Measurements from ENCODE around the gene CYP2A13. TPM values are rescaled to one million over a fixed set of nuclear protein-coding genes. Genes with fewer than 3 reads are reported as not detected.

Gene CYP2A13
- total RNA-seq, 6 experiments from 2014 or later = not detected

- TF ChIP-seq CTCF (IDR thresholded peaks at IDR 0.05) = no peak
Measured at GRCh38 chr19:41076286-41076685, 12.0 kb upstream of the CYP2A13 start.

DNA sequence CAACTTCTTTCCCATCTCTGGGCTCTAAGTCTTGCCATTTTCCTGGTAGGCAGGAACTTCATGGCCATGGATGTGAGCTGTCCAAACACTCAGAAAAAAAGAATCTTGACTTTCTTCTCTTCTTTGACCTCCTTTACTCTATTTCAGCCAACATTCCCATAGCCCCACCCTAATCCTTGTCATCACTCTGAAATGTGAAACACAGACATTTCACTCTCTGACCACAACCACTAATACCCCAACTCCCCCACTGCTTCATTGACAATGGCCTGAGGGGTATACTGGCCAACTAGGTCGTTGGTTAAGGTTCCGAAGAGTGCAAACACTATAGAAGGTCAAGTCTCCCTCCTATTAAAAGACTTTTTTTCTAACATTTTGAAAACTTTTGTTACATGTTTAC lies 4.7 kb upstream of the CYP2A13 start:
- Mint-ChIP-seq H3K27ac (no peak overlapping the region), H3K9me3 (peaks cover 4% of the 10 kb centered on the region; the same call in 1 of the 2 replicates), H3K4me3 (no peak overlapping the region), H3K36me3 (ENCODE audit: low read depth) (no peaks in the 10 kb centered on the region), H3K27me3 (ENCODE audit: insufficient read depth) (peaks cover 12% of the 10 kb centered on the region), H3K4me1 (ENCODE audit: low read depth) (no peaks in the 10 kb centered on the region)
- TF ChIP-seq CTCF (IDR thresholded peaks at IDR 0.05) = no peak
- DNase-seq = no peak

More at GRCh38 chr19:41076286-41076685, 12.0 kb upstream of the CYP2A13 start:
- no peak for DNase-seq
- no peak overlapping the region for H3K27ac Mint-ChIP-seq
- H3K4me1 Mint-ChIP-seq (ENCODE audit: low read depth) = no peaks in the 10 kb centered on the region
- H3K36me3 Mint-ChIP-seq (ENCODE audit: low read depth) = no peaks in the 10 kb centered on the region
- peaks cover 4% of the 10 kb centered on the region; the same call in 1 of the 2 replicates for H3K9me3 Mint-ChIP-seq
- peaks cover 13% of the 10 kb centered on the region for H3K27me3 Mint-ChIP-seq (ENCODE audit: insufficient read depth)
- no peak overlapping the region for H3K4me3 Mint-ChIP-seq

DNA sequence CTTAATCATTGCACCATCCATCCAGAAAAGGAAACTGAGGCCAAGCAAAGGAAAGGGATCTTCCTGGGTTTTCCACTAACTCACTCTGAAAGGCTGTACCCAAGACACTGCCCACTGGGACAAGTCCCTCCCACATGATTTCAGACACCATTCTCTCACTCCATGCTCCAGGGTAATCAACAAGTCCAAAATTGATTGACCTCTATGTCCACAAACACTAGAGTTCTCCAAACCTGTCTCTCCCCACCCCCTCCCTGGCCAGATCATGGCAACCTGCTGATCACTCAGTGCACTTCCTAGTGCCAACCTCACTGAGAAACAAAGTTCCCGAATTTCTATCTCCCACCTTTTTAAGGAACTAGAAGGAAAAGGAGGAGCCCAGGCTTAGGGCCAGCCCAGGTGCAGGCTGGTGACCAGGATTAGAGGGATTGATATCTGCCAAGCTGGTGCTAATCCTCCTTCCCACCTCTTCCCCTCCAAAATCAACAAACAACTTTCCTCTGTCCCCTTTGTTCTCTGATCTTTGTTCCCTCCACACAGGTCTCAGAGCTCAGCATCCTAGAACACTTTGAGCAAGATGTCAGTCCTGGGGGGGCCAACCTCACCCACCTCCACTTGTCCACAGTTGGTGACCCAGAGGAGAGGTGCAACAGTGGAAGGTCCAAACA lies 2.4 kb upstream of the CYP2A13 start:
- H3K4me3 Mint-ChIP-seq = no peak overlapping the region
- no peaks in the 10 kb centered on the region for H3K4me1 Mint-ChIP-seq (ENCODE audit: low read depth)
- no peak overlapping the region for H3K27ac Mint-ChIP-seq
- H3K9me3 Mint-ChIP-seq = peaks cover 2% of the 10 kb centered on the region; the same call in 1 of the 2 replicates
- H3K36me3 Mint-ChIP-seq (ENCODE audit: low read depth) = no peaks in the 10 kb centered on the region
- no peak for DNase-seq
- peaks cover 18% of the 10 kb centered on the region for H3K27me3 Mint-ChIP-seq (ENCODE audit: insufficient read depth)
- no peak for TF ChIP-seq CTCF (IDR thresholded peaks at IDR 0.05)

- Mint-ChIP-seq H3K9me3 (no peaks in the 10 kb centered on the region), H3K27ac (no peak overlapping the region), H3K4me1 (ENCODE audit: low read depth) (no peaks in the 10 kb centered on the region), H3K4me3 (no peak overlapping the region), H3K36me3 (ENCODE audit: low read depth) (no peaks in the 10 kb centered on the region), H3K27me3 (ENCODE audit: insufficient read depth) (peaks cover 30% of the 10 kb centered on the region)
- TF ChIP-seq CTCF (IDR thresholded peaks at IDR 0.05) = no peak
- DNase-seq = no peak
Measured at GRCh38 chr19:41089959-41090358, 1.7 kb downstream of the CYP2A13 start.

DNA sequence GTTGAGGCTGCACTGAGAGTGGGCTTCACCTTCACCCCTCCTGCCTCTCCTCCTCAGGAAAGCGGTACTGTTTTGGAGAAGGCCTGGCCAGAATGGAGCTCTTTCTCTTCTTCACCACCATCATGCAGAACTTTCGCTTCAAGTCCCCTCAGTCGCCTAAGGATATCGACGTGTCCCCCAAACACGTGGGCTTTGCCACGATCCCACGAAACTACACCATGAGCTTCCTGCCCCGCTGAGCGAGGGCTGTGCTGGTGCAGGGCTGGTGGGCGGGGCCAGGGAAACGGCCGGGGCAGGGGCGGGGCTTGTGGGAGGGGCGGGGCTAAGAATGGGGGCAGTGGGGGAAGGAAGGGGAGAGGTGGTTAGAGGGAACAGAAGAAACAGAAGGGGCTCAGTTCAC lies 7.5 kb downstream of the CYP2A13 start:
- H3K27ac Mint-ChIP-seq = no peak overlapping the region
- DNase-seq = no peak
- no peak for TF ChIP-seq CTCF (IDR thresholded peaks at IDR 0.05)
- no peak overlapping the region for H3K4me3 Mint-ChIP-seq
- no peaks in the 10 kb centered on the region for H3K36me3 Mint-ChIP-seq (ENCODE audit: low read depth)
- no peaks in the 10 kb centered on the region for H3K4me1 Mint-ChIP-seq (ENCODE audit: low read depth)
- peaks cover 25% of the 10 kb centered on the region for H3K27me3 Mint-ChIP-seq (ENCODE audit: insufficient read depth)
- no peaks in the 10 kb centered on the region; the same call in 1 of the 2 replicates for H3K9me3 Mint-ChIP-seq
